GM19463 (cell line): ENCODE results near the gene PLXDC2.
"Not testable (repeated sequence)": the region's sequence is repeated elsewhere in the genome, so short reads cannot be mapped to it uniquely, and the experiment has no call there.

Experiments
- ATAC-seq: cut with Tn5 transposase; IDR thresholded peaks from one replicate; pipeline ENCODE4 v1.9.1; 2021; ENCODE audit warnings: mild to moderate bottlenecking, moderate library complexity; ENCODE audit not compliant: unreplicated experiment

The PLXDC2 gene

DNA sequence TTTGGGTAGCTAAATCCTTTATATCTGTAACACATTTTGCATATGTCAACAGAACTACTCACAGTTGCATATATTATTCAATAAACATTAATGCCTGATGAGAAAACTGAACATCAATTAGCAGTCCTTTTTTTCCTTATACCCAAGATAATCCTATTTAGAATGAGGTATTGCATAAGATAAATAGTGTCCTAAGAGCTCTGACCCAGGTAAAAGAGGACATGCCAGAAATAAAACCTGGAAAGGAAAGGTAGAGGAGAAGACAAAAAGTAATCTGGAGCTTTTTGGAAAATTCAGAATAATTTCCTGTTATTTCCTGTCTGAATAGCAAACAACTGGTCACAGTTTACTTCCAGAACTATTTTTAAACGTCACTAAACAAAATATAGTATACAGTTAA is 204.4 kb downstream of the PLXDC2 start:
- ATAC-seq: no peak

DNA sequence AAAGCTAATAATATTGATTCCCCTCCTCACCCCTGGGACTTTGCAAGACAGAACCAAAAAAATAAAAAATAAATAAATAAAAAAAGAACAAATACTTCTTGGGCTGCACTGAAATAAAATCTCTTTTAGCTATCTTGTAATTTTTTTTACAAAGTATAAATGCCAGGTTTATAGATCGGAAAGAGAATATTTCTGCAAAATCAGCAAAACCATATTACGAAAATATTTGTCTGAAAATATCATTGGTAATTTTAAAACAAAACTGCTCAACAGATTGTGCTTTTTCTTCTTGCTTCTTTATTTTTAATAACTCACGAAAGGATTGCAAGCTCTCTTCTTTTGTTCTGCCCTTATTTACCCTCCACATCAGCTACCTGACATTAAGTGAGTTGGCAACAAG is 213.3 kb downstream of the PLXDC2 start:
- ATAC-seq: no peak

DNA sequence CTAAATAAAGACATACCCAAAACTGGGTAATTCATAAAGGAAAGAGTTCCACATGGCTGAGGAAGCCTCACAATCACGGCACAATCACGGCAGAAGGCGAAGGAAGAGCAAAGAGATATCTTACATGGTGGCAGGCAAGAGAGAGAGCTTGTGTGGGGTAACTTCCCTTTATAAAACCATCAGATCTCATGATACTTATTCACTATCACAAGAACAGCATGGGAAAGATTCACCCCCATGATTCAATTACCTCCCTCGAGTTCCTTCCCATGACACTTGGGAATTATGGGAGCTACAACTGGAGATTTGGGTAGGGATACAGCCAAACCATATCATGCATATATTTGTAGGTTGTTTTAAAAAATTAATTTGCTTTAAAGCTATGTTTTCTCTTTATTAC is 217.2 kb downstream of the PLXDC2 start:
- ATAC-seq: no peak

DNA sequence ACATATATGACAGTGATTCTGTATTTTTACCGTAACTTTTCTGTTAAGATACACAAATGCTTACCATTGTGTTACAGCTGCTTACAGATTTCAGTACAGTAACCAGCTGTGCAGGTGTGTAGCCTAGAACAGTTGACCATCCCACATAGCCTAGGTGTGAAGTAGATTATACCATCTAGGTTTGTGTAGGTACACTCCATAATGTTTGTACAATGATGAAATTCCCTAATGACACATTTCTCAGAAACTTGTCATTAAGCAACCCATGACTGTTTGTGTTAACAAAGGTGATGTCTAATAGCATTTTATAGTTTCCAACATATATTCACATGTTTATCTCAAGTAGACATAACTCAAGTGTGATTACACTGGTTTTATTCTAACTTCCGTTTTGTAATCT is 218.5 kb downstream of the PLXDC2 start:
- ATAC-seq: no peak

DNA sequence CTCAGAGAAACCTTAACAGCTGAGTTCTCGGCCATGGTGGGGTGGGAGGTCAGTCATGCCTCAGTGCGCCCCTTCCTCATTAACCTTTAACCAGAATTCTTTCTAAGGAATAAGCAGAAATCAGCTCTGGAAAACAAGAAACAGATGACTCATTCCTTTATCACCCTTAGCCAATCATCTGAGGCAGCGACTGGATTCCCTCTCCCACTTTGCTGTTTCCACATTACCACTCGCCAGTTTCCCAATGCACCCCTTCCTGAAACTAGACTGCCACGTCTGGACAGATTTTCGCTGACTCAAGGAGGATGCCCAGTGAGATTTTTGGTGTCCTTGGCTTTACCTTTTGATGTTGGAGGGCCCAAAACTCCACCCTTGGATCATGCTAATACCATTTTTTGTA is 223.8 kb downstream of the PLXDC2 start:
- no peak for ATAC-seq

DNA sequence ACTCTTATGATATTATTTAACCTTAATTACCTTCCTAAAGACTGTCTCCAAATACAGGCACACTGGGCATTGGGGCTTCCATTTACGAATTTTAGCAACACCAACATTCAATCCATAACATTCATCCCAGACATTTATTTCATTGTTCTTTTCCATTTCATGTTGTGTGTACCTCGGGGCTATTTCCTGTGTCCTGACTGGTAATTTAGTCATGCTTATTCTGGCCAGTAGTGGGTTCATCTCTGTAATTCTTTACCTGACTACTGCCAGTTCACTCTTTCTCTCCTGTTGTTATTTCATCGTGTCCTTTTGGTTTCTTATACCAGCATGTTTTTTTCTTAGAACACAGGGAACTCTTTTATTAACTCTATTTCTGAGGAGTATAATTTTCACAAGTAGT is 225.7 kb downstream of the PLXDC2 start:
- ATAC-seq: no peak

DNA sequence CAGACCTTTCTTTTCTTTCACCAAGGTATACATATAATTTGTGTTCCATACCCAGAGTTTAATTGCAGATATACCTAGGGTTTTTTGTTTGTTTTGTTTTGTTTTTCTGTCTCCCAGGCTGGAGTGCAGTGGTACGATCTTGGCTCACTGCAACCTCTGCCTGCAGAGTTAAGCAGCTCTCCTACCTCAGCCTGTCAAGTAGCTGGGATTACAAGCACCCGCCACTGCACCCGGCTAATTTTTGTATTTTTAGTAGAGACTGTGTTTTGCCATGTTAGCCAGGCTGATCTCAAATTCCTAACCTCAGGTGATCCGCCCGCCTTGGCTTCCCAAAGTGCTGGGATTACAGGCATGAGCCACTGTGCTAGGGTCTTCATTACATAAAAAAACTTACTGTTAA is 228.9 kb downstream of the PLXDC2 start:
- ATAC-seq: not testable (repeated sequence)

DNA sequence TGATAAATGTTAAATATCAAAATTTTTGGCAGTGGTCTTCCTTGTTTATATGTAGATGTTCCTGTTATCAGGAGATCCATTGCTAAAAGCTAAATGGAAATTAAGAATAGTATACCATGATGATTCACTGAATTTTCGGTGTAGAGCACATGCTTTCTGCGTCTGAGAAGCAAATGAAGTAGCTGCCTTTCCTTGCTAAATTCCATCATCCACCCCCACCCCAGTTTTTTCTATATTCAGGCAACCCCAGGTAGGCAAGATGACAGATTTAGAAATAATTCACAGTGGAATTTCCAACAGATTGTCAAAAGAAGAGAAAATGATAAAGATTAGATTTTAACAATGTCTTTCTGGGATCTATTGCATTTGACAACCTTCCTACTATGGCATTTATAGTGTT is 231.9 kb downstream of the PLXDC2 start:
- no peak for ATAC-seq

DNA sequence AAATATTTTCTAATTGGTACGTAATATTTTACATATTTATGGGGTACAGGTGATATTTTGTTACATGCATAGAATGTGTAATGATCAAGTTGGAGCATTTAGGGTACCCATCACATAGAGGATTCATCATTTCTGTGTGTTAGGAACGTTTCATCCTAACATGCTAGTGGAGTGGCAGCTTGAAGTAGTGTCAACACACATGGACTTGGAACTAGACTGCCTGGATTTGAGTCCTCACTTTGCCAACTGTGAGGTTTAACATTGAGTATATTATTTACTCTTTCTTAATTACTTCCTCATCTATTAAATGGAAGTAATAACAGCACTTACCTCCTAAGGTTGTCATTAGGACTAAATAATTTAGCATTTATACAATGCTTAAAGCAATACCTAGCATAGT is 241.9 kb downstream of the PLXDC2 start:
- no peak for ATAC-seq

DNA sequence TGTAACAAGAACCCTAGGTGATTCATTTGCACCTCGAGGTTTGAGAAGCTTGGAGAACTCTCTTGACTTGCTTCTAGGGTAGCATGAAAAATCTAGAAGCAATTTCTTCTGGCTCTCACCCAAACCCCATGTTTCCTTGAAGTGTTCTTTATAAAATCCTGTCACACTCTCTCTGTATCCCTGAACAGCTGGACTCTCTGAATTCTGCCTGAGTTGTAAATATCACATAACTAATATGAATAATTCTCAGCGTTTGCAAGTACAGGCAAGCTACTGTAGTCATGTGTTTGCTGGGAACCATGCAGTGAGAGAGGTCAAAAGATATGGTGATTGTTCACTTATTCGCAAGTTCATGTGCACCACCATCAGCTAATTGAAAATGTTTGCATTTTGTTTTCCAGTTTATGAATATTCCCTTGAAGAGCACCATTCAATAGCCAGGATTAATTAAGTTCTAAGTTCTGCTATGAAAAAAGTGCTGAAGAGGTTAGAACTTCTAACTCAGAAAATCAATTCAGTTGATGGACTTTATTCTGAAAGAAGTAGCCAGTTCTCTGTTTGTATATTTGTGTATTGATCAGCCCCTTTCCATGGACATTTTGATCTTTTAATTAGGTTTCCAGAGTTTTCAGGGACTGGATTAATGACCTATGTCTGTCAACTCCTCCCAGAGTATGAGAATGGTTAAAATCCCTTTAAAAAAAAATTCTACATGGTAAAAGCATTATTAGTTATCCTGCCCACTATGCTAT is 243.0 kb downstream of the PLXDC2 start:
- no peak for ATAC-seq

DNA sequence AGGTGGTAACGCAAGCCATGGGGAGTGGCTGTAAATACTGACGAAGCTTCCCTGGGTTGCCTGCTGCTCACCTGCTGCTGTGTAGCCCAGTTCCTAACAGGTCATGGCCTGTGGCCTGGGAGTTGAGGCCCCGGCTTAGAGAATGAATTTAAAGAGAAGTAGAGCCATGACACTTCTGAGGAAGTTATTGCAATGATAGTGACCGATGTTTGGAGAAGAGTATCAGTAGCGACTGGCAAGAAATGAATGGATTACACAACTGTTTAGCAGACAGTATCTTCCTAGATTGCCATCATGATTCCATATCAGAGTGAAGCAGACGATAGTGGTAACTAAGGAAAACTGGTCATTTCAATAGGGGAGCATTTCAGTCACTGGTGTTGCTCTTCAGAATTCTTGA is 249.6 kb downstream of the PLXDC2 start:
- ATAC-seq: no peak

DNA sequence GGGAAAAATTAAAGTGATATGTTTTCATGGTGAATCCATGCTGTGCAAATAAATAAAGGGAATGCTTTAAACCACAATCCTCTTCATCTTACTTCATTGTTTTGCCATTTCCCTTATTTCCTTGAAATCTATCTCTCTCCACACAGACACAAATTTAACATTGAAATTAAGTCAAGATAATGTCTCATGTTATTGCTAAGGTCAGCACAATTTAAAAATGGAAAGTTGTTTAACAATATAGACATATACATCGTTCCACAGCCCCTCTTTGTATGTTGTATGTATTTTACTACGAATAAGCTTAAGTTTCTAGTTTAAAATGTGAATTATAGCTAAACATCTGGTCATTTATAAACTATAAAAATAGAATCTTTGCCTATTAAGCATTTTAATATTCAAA is 256.9 kb downstream of the PLXDC2 start:
- ATAC-seq: no peak

DNA sequence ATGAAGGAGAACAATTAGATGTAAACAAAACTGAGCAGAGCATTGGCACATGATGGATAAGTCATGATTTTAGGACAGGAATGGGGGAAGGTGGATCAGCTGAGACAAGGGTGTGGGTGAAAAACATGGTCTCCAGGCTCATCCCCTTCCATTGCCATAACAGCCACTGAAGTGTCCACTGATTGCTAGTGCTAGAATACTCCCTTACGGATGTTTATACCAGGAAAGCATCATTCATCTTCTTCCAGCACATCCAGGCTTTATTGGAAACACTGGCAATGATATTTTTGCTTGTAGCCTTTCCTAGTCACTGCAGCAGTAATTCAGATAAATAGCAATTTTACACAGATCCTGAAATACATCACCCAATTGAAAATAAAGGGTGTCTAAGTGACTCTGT is 259.5 kb downstream of the PLXDC2 start:
- no peak for ATAC-seq

DNA sequence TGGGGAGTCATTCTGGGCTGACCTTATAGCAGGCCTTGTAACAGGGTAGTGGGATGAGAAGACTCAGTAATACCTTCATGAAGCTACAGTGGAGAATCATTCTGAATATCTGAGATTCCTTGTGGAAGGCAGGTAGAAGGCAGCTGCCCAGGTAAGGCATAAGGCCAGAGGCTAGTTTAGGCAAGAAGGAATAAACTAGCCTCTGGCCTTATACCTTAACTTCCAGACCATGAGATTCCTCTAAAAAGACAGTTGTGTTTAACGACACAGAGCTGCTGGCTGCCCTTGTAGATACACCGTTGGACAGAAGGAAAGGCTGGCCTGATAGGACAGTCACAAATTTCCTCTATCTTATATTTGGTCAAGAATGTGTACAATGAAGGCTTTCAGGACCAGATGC is 268.2 kb downstream of the PLXDC2 start:
- no peak for ATAC-seq

DNA sequence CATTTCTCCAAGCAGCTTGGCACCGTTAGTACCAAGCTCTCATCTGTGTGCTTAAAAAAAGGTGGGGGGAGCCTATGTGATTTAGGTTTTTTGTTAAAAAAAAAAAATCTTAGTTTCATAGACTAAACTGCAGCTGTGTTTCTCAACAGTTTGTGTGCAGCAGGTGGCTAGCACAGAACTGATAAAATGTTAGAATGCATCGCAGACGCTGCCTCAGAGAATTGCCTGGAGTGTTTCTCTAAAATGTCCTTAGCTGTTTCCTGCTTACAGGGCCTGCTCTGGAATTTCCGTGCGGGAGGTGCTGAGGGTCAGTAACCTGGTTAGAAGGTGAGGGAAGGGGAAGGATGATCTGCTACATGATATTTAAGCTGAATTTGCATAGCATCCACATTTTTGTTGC is 268.9 kb downstream of the PLXDC2 start:
- no peak for ATAC-seq

DNA sequence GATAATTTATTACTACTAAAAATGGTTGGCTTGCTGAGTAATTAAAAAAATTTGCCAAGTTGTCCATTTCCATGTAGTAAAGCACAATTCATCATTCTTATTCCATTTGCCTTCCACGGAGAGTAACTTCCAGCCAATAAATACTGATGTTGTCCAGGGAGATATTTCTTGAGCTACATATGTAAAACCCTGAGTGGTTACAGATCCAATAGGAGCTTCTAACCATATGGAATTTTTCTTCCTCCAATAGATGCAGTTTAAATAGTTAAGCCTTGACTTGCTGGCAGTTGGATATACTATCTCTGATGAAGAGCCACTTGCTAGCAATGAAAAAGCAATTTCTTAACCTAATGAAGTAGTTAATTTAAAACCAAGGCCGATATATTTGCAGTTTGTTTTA is 271.1 kb downstream of the PLXDC2 start:
- no peak for ATAC-seq

DNA sequence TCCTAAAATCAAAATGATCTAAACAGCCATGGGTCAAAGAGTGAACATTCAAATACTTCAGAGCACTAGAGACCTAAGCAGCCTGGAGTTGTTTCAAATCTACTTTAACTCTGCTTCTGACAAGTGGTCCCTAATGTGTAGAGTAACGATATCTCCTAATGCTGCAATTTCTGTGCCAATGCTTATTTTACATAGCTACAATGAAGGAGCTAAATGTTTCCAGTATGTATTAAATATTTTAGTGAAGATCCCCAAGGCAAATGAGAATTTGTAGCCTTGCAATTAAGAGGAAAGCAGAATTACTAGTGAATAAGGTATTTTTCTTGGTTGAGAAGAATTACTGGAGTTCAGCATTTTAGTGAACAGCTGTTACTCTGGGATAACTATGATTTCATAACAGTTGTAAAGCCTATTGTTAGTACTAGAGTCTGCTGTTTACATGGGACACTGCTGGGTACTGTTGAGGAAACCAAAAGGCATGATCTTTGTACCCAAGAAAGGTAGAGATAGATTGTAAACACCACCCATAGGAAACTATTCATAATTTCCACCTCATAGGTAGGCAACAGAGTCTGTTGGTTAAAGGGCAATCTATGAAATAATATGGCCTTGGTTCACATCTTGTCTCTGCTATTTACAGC is 271.9 kb downstream of the PLXDC2 start:
- no peak for ATAC-seq

DNA sequence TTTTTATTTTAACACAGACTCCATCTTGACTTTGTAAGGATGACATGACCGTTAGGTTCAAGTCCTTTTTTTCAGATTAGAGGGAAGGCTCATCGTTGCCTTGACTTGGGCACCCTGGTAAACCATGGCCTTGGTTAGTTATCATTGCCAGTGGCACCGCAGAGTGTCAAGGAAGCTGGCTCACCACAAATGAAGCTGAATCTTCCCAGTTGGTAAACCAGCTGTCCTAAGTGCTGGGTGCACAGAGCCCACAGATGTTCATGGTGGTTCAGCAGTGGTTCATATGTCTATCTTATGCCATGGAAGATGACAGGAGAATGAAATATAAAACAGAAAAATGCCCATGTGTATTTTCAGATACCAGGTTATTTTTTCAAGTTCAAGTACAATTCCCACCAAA is 273.6 kb downstream of the PLXDC2 start:
- no peak for ATAC-seq

DNA sequence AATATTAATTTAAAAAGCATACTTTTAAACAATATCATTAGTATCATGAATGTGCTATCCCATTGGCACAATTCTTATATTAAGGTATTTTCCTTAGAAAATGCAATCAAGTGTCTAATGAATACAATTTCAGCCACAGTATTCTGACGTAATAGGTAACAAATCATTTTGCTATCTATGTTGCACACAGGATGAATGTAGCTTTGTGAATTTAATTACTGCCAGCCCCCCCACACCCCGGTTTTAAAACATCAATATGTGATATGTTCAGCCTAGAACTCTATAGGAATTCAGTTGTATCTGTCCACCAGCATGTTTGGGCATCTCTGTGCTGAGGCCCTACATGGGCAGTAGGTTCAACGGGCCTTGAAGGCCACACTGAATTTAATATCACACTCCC is 274.6 kb downstream of the PLXDC2 start:
- ATAC-seq: no peak

DNA sequence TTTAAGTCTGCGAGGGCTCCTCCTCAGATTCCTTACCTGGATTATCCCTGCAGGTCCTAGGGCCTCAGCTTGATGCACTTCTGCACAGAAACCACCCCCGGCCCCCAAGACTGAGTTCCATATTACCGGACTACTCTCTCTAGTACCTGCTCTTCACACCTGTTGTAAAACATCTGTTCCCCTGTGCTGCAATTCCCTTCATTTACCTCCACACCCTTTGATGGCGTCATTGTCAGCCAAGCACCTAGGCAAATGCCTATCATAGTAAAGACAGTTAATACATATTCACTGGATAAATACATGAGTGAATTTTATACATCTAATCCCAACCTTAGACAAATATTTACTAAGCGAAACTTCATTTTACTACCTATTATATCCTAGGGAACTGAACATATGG is 275.5 kb downstream of the PLXDC2 start:
- no peak for ATAC-seq

DNA sequence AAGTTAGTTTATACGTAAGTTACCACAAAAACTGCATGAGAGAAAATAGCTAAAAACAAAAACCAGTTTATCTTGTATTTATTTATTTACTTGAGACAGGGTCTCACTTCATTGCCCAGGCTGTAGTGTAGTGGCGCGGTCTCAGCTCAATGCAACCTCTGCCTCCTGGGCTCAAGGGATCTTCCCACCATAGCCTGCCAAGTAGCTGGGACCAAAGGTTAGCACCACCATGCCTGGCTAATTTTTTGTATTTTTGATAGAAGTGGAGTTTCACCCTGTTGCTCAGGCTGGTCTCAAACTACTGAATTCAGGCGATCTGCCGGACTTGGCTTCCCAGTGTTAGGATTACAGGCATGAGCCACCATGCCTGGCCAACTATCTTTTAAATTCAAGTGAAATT is 277.4 kb downstream of the PLXDC2 start:
- ATAC-seq: no peak

DNA sequence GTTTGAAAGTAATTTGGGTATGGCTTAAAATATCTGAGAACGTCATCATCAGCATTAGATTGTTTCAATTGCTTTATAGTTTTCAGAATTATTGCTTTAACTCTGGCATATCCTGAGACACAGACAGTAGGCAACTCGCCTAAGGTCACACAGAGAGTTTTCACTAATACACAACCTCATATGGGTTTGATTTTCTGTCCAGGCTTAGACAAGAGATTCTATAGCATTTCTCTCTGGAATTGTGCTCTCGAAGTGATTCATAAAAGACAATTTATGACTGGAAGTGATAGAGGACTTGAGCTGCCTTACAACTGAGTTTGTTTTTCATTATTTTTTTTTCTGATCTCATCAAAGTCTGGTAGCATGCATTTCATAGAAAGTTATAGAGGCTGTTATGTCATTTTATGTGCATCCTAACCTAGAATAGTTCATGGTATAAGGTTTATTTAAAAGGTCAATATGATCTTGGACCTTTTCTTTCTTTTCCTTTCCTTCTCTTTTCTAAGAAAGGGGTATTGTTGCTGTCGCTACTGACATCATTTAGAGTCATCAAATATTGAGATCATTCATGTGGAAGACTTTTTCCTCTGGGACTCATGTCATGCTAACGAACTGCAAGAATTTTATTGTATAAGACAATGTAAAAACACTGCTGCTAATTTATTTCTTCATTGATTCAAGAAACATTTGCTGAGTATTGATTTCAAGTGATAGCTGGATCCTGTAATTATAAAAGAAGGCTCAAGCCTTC is 278.2 kb downstream of the PLXDC2 start:
- no peak for ATAC-seq
